Chondrocyte (in vitro differentiated cells): ENCODE measurements around the gene TMC2. TPM values are rescaled to one million over a fixed set of nuclear protein-coding genes. Genes with fewer than 3 reads are reported as not detected.

Source experiments
- DNase-seq: peaks from one replicate; pipeline ENCODE4 v3.0.0; 2021; ENCODE audit warnings: mixed read lengths, low spot score
- H3K27ac Mint-ChIP-seq: one replicate; pipeline ENCODE4 v1.8.0; 2021; ENCODE audit warnings: mild to moderate bottlenecking, moderate library complexity, mixed read lengths; ENCODE audit not compliant: unreplicated experiment
- H3K27me3 Mint-ChIP-seq: 2 replicates; pipeline ENCODE4 v1.8.0; 2021; ENCODE audit warnings: low read depth, mixed read lengths
- H3K36me3 Mint-ChIP-seq: 2 replicates; pipeline ENCODE4 v1.8.0; 2021; ENCODE audit warnings: low read depth, mixed read lengths
- H3K4me1 Mint-ChIP-seq: 2 replicates; pipeline ENCODE4 v1.8.0; 2021; ENCODE audit warnings: low read depth, mild to moderate bottlenecking, mixed read lengths
- H3K4me3 Mint-ChIP-seq: one replicate; pipeline ENCODE4 v1.8.0; 2021; ENCODE audit warnings: mild to moderate bottlenecking, moderate library complexity, mixed read lengths; ENCODE audit not compliant: unreplicated experiment
- H3K9me3 Mint-ChIP-seq: 2 replicates; pipeline ENCODE4 v1.8.0; 2021; ENCODE audit warnings: low read depth, mixed read lengths
- CTCF ChIP-seq: fragments of 200-600 bp; sonication (generic); IDR thresholded peaks from 2 replicates; pipeline ENCODE4 v1.5.0; 2021; ENCODE audit warnings: antibody characterized with exemption, mild to moderate bottlenecking, moderate library complexity
- total RNA-seq: library from RNA; stranded (reverse); gene quantifications from 3 replicates; pipeline ENCODE4 v1.2.1, GENCODE V29; 2021

TMC2 gene
- total RNA-seq, 1 donor from 2014 or later: not detected

GRCh38 chr20:2631228-2631627 lies 94.9 kb downstream of the TMC2 start:
- Mint-ChIP-seq H3K4me1 (no peaks in the 10 kb centered on the region), H3K9me3 (peaks cover 23% of the 10 kb centered on the region), H3K27ac (no peak overlapping the region), H3K4me3 (no peak overlapping the region), H3K36me3 (peaks cover 2% of the 10 kb centered on the region), H3K27me3 (peaks cover 21% of the 10 kb centered on the region)
- DNase-seq: no peak
- TF ChIP-seq CTCF: peak; percentile 38

- H3K9me3 Mint-ChIP-seq: peaks cover 12% of the 10 kb centered on the region
- no peaks in the 10 kb centered on the region for H3K4me1 Mint-ChIP-seq
- TF ChIP-seq CTCF: no peak
- DNase-seq: no peak
- peaks cover 26% of the 10 kb centered on the region for H3K27me3 Mint-ChIP-seq
- H3K36me3 Mint-ChIP-seq: no peaks in the 10 kb centered on the region
- H3K4me3 Mint-ChIP-seq: no peak overlapping the region
- H3K27ac Mint-ChIP-seq: no peak overlapping the region
Observed at GRCh38 chr20:2633381-2633780, 97.0 kb downstream of the TMC2 start.

- Mint-ChIP-seq H3K27me3 (peaks cover 20% of the 10 kb centered on the region), H3K9me3 (no peaks in the 10 kb centered on the region), H3K4me3 (no peak overlapping the region), H3K4me1 (no peaks in the 10 kb centered on the region), H3K27ac (no peak overlapping the region), H3K36me3 (no peaks in the 10 kb centered on the region)
- no peak for TF ChIP-seq CTCF
- no peak for DNase-seq
Observed at GRCh38 chr20:2637246-2637645, 100.9 kb downstream of the TMC2 start.

GRCh38 chr20:2640260-2640659 lies 103.9 kb downstream of the TMC2 start:
- Mint-ChIP-seq H3K4me1 (no peaks in the 10 kb centered on the region), H3K4me3 (no peak overlapping the region), H3K9me3 (no peaks in the 10 kb centered on the region), H3K36me3 (no peaks in the 10 kb centered on the region), H3K27ac (no peak overlapping the region), H3K27me3 (peaks cover 6% of the 10 kb centered on the region)
- DNase-seq: no peak
- no peak for TF ChIP-seq CTCF

GRCh38 chr20:2640899-2641298 lies 104.5 kb downstream of the TMC2 start:
- no peaks in the 10 kb centered on the region for H3K4me1 Mint-ChIP-seq
- no peak overlapping the region for H3K4me3 Mint-ChIP-seq
- H3K27me3 Mint-ChIP-seq: peaks cover 6% of the 10 kb centered on the region

More at GRCh38 chr20:2640899-2641298, 104.5 kb downstream of the TMC2 start:
- TF ChIP-seq CTCF: no peak
- DNase-seq: no peak
- Mint-ChIP-seq H3K27ac (no peak overlapping the region), H3K36me3 (no peaks in the 10 kb centered on the region), H3K9me3 (no peaks in the 10 kb centered on the region)
